Upper lobe of right lung (tissue), 1 donor: Measurements from ENCODE around the gene PPP1R17. TPM values are rescaled to one million over a fixed set of nuclear protein-coding genes. Genes with fewer than 3 reads are reported as not detected.
A peak's percentile ranks its signal among the peaks of the same experiment; 100 is the strongest.

Experiments used
- ATAC-seq: fragments of 200-7000 bp; cut with Tn5 transposase; one replicate; pipeline ENCODE4 v1.9.1; 2020; ENCODE audit warnings: mild to moderate bottlenecking, moderate library complexity
- DNase-seq: peaks from one replicate; pipeline ENCODE4 v3.0.0-alpha.2; 2020
- H3K27ac ChIP-seq: fragments of 200-600 bp; one replicate; pipeline ENCODE4 v1.8.0; 2022
- H3K27me3 ChIP-seq: fragments of 200-600 bp; one replicate; pipeline ENCODE4 v1.8.0; 2022; ENCODE audit warnings: mild to moderate bottlenecking
- H3K36me3 ChIP-seq: fragments of 200-600 bp; one replicate; pipeline ENCODE4 v1.8.0; 2022
- H3K4me1 ChIP-seq: fragments of 200-600 bp; one replicate; pipeline ENCODE4 v1.8.0; 2022
- H3K4me3 ChIP-seq: fragments of 200-600 bp; one replicate; pipeline ENCODE4 v1.8.0; 2022; ENCODE audit warnings: mild to moderate bottlenecking
- H3K9me3 ChIP-seq: fragments of 200-600 bp; one replicate; pipeline ENCODE4 v1.8.0; 2022
- CTCF ChIP-seq: fragments of 200-600 bp; IDR thresholded peaks from one replicate; pipeline ENCODE4 v1.8.0; 2022; ENCODE audit warnings: antibody characterized with exemption
- intact Hi-C: fragments of 100-400 bp; cut with DNase I; formaldehyde crosslinking; loops from one replicate; pipeline ENCODE4 v1.11.0; 2022
- long read RNA-seq: library from polyadenylated mRNA; unstranded; transcript quantifications from one replicate; pipeline ENCODE4 v2.0.0, GENCODE V29; 2021
- total RNA-seq: library from RNA; stranded (reverse); fragmentation: NEBNext Ultra II Directional; extraction: Animal tissue kit (Norgen Biotek cat#: 25700); gene quantifications from one replicate; pipeline ENCODE4 v1.2.1, GENCODE V29; 2021
- donor health status: DM: no; HTN: yes; CAD: no; lungs with severe emphysema.

PPP1R17 gene
- total RNA-seq, result not detected
- long read RNA-seq, partial matches to known transcripts, result 0 of 1 reads
- long read RNA-seq, other reads (novel, unspliced or antisense), result 1 of 1 reads

- H3K9me3 ChIP-seq, result no peaks in the 10 kb centered on the region
- ATAC-seq (no peak), DNase-seq (no peak)
- no peaks in the 10 kb centered on the region for H3K36me3 ChIP-seq
- H3K4me1 ChIP-seq, result no peaks in the 10 kb centered on the region
- no peak for TF ChIP-seq CTCF
- intact Hi-C loops, result no loop called here
- H3K4me3 ChIP-seq, result no peak within 1 kb of the TSS
- no peaks in the 10 kb centered on the region for H3K27me3 ChIP-seq
- H3K27ac ChIP-seq, result no peak within 1 kb of the TSS
These were observed at the start of gene PPP1R17 for GRCh38 chr7:31687024-31687748. Gene PPP1R17, plus strand, starts transcription at chr7:31687215. Its CDS starts 5,227 bp downstream, at chr7:31692442.

GRCh38 chr7:31640381-31640780 is 46.6 kb upstream of the PPP1R17 start:
- Histone ChIP-seq H3K4me3 (no peak overlapping the region), H3K4me1 (no peaks in the 10 kb centered on the region), H3K9me3 (no peaks in the 10 kb centered on the region), H3K36me3 (no peaks in the 10 kb centered on the region), H3K27ac (no peak overlapping the region), H3K27me3 (no peaks in the 10 kb centered on the region)
- ATAC-seq, result peak; percentile 64
- no peak for TF ChIP-seq CTCF
- DNase-seq, result no peak
- intact Hi-C loops, result no loop called here

DNA sequence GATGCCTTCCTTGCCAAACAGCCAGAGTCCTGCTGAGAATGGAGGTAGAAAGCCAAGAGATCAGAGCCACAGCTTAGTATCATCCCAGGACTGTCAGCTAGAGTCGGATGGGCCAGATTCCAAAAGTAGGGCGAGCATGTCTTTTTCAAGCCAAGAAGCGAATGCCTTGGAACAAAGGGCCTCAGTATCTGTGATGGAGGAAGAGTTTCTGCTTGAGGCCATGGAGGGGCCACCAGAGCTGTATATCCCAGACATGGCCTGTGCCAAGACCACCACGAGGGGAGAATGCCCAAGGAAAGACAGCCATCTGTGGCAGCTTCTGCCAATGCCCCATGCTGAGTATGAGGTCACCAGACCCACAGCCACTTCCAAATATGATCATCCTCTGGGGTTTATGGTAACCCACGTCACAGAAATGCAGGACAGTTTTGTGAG is 44.3 kb upstream of the PPP1R17 start:
- ATAC-seq (no peak), DNase-seq (no peak)
- Histone ChIP-seq H3K27ac (no peak overlapping the region), H3K27me3 (no peaks in the 10 kb centered on the region), H3K9me3 (no peaks in the 10 kb centered on the region), H3K36me3 (no peaks in the 10 kb centered on the region), H3K4me3 (no peak overlapping the region), H3K4me1 (no peaks in the 10 kb centered on the region)
- no peak for TF ChIP-seq CTCF
- intact Hi-C loops, result no loop called here

- intact Hi-C loops, result no loop called here
- DNase-seq (no peak), ATAC-seq (no peak)
- no peaks in the 10 kb centered on the region for H3K36me3 ChIP-seq
- H3K4me1 ChIP-seq, result no peaks in the 10 kb centered on the region
- H3K9me3 ChIP-seq, result no peaks in the 10 kb centered on the region
- no peak overlapping the region for H3K4me3 ChIP-seq
- H3K27ac ChIP-seq, result no peak overlapping the region
- no peak for TF ChIP-seq CTCF
- no peaks in the 10 kb centered on the region for H3K27me3 ChIP-seq
These were observed 40.1 kb upstream of the PPP1R17 start for GRCh38 chr7:31646942-31647341.

- Histone ChIP-seq H3K36me3 (no peaks in the 10 kb centered on the region), H3K9me3 (no peaks in the 10 kb centered on the region), H3K4me1 (no peaks in the 10 kb centered on the region), H3K4me3 (no peak overlapping the region), H3K27ac (no peak overlapping the region), H3K27me3 (no peaks in the 10 kb centered on the region)
- no peak for TF ChIP-seq CTCF
- intact Hi-C loops, result no loop called here
- ATAC-seq, result no peak
- no peak for DNase-seq
These were observed 39.5 kb upstream of the PPP1R17 start for GRCh38 chr7:31647511-31647910.

GRCh38 chr7:31648288-31648687 is 38.7 kb upstream of the PPP1R17 start:
- ATAC-seq (no peak), DNase-seq (no peak)
- no peaks in the 10 kb centered on the region for H3K4me1 ChIP-seq
- TF ChIP-seq CTCF, result peak; percentile 32
- H3K9me3 ChIP-seq, result no peaks in the 10 kb centered on the region
- no peak overlapping the region for H3K27ac ChIP-seq
- H3K27me3 ChIP-seq, result no peaks in the 10 kb centered on the region
- intact Hi-C loops, result no loop called here
- no peak overlapping the region for H3K4me3 ChIP-seq
- no peaks in the 10 kb centered on the region for H3K36me3 ChIP-seq
